Stimulated activated CD4-positive, alpha-beta T cell treated with anti-CD3 and anti-CD28 coated beads, Interleukin-12 subunit alpha, Interleukin-12 subunit beta, amount 100 ng/mL, for 48 hours (primary cell): ENCODE measurements around the gene TUBA4B.

Experiments
- DNase-seq, 3 donors: peaks; one replicate each; pipeline ENCODE4 v3.0.0-alpha.2; 2020; ENCODE audit warnings: low read depth in 2 of 3, low spot score in 1 of 3

TUBA4B gene

DNA sequence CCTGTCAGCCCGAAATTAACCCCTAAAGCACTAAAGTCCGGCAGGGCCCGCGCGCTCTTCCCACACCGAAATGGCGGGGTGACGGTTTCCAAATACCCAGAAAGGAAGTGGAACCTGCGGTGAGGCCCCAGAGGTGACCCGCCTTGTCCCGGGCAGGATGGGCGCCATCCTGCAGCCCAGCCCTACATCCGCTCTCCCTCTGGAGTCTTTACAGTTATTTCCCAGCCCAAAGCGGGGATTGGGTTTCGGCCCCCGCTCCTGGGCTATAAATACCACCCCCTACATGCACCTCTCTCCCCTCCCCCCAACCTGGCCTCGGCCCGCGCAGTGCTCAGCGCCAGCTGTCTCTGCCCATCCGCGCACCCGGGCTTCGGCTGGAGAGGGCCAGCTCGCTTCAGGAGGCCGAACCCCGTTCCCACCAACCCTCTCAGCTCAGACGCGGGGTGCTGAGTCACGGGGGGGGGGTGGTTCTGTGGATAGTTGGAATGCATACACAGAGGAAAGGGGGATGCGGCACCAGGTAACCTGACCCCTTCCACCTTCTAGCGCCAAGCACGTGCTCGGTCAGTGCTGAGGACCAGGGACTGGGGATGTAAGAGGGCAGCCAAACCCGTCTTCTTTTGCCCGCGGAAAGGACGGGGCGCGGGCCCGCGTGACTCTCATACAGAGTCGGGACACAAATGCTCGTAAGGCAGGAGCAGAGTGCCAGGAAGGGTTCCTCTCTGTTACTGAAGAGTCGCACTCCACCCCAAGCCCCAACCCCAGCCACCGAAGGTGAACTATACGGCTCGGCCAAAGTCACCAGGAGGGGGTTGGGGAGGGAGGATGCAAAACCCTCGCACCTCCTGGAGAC lies at the start of gene TUBA4B:
Gene TUBA4B, plus strand, starts transcription at position 344 of the 853 bp plus-strand sequence. Its CDS starts 165 bp downstream, at position 509.
- DNase-seq, result peak in 2 of 3 donors; percentile 32 to 40

- DNase-seq, result no peak
Observed at GRCh38 chr2:219204425-219205164, 48.4 kb upstream of the TUBA4B start.

DNA sequence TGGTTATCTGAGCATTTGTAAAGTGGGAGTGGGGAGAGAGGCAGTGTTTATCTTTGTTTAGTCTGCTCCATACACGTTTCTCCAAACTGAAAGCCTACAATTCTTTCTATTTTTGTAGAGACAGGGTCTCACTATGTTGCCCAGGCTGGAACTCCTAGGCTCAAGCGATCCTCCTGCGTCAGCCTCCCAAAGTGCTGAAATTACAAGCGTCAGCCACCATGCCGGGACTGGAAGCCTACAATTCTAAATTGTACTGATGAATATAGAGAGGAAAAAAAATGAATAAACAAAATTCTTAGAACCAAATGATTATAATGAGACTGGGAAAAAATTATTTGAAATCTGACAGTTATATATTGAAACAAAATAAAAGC lies 47.9 kb upstream of the TUBA4B start:
- DNase-seq, result no peak

GRCh38 chr2:219205981-219206327 lies 47.1 kb upstream of the TUBA4B start:
- DNase-seq, result no peak

DNA sequence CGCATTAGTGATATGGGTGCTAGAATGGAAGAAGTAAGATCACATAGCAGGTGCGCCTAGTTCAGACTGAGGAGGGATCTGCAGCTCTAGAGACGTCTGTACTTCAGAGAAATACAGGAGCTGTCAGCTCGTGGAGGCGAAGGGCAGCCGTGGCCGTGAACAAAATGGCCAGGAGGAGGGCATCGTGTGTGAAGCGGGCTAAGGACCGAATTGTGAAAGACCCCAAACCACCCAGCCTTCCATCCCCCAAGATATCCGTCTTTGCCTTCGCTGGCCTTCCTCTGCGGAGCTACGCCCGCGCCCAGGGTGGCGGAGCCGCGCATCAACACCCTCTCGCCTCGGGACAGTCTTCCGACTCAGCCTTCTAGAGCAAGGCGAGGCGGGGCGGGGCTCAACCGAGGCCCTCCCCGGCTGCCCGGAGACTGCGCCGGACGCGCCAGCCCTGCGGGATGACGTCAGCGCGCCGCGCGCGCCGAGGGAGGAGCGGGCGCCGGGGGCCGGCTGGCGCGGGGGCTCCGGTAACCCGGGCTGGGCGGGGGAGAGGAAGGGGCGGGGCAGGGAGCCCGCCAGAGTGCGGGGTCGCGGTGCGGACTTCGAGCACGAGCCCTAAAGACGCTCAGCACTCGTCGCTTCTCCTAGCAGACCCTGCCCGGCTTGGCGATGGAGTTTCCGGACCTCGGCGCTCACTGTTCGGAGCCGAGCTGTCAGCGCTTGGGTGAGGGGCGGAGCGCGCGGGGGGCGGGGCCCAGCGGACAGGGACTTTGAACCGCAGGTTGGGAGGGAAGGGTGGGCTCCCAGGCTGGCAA lies 46.5 kb upstream of the TUBA4B start, which contains the start of gene ZFAND2B:
Gene ZFAND2B, plus strand, starts transcription at position 455 of the 806 bp plus-strand sequence. Its CDS starts 206 bp downstream, at position 661.
- peak; percentile 84 to 93 (median 88) for DNase-seq

- no peak for DNase-seq
Observed at GRCh38 chr2:219207134-219207883, 45.7 kb upstream of the TUBA4B start.

DNA sequence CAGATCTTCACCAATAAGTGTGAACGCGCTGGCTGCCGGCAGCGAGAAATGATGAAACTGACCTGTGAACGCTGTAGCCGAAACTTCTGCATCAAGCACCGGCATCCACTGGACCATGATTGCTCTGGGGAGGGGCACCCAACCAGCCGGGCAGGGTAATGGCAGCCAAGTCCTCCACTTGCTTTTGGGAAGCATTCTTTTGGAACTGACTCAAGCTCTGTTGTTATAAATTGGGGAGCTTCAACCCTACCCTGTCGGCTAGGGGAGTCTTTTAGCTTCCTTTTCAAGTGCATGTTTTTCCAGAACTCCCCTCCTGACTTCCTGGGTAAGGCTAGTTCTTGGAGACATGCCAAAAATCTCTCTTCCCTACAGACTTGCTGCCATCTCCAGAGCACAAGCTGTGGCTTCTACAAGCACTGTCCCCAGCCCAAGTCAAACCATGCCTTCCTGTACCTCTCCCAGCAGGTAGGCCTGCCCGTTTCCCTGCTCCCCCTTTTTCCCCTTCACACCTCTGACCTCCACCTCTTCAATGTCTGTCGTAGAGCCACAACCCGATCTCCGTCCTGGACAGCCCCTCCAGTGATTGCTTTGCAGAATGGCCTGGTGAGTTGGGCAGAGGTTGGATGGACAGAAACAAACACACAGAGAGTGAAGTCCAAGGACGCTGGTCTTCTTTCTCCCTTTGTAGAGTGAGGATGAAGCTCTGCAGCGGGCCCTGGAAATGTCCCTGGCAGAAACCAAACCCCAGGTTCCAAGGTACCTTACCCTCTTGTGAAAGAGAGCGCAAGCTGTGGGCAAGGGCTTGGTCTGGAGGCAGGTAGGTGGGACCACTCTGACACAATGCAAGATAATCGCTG lies 44.9 kb upstream of the TUBA4B start:
- no peak for DNase-seq

DNA sequence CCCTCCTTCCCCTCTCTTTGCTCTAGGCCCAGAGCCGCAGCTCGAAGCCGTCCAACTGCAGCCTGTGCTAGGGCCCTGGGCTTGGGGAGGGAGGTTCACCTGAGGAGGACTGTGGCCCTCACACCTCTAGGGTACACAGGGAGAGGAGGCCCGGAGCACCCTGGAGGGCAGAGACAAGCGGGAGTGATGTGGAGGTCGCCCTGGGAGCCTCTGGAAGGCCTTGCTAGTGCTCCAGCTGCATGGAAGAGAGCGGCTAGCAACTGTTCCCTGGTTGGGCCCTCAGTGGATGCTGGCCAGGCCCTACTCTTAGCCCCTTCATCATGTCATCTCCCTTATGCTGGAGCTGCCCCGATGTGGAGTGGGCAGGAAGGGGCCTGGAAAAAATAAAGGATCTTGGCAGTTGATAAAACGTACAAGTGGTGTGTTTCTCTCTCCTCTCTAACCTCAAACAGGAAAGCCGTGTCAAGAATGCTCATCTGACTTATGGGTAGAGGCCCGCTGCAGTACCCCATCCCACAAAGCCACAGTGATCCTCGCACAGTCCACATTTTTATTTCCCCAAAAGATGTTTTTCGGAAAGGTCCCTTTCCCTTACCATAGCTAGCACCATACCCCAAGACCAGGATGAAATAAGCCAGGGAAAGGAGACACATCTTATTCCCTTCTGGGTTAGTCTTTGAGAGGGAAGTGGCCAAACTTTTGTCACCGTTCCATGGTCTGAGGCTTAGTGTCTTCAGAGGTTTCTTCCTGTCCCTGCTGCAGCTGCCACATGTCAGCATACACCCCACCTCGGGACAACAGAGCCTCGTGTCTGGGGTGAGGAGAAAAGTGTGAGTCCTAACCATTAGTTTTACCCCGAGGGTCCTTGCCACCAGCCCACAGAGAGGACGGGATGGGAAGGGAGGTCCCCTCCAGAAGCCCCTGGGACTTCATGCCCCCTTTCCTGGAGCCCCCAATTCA lies 43.5 kb upstream of the TUBA4B start:
- DNase-seq, result no peak

GRCh38 chr2:219210196-219210885 lies 42.7 kb upstream of the TUBA4B start:
- DNase-seq, result no peak

- no peak for DNase-seq
Observed at GRCh38 chr2:219210886-219211362, 42.1 kb upstream of the TUBA4B start.

DNA sequence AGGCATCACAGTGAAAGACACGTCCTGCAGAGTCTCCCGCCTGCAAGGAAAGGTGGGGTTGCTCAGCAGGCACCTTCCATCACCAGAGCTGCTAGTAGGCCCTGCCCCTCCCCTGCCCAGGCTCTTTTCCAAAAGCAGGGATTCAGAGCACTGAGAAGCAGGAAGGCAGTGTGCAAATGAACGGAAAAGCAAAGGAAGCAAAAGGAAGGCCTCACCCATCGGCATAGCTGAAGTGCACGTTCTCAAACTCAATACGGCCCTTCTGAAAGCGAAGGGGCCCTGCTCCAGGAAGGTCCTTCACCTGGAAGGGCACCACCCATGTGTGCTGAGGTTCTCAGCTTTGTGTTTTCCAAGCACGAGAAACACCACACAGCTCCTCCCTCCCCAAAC lies 40.0 kb upstream of the TUBA4B start:
- no peak for DNase-seq

GRCh38 chr2:219213486-219214071 lies 39.5 kb upstream of the TUBA4B start:
- DNase-seq, result no peak

GRCh38 chr2:219214141-219214540 lies 38.9 kb upstream of the TUBA4B start:
- no peak for DNase-seq

- no peak for DNase-seq
Observed at GRCh38 chr2:219214786-219215185, 38.3 kb upstream of the TUBA4B start.

DNA sequence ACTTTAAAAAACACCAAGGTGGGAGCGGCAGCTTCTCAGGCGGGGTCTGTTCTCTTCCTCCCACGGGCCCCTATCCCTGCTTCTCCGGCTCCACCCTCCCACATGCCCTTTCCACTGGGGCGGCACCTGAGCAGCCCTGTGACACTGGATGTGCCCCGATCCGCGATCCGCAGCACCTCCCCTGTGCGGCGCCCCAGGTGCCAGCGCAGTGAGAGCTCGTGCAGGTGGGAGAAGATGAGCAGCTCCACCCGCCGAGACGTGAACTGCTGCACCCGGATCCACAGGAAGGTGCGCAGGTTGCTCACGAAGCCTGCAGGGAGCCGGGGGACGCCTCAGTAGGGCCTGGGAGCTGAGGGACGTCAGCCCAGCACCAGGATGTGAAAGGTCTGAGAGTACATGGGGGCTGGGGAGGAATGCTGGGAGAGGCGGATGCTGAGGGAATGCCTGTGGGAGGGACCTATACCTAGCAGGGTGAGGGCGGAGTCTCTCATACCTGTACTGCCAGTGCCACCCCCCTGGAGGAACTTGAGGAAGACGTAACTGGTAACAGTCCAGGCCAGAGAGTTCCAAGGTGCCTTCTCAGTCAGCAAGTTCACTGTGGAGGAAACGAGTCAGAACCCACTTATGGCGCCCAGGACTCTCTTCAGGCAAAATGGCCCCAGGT lies 37.0 kb upstream of the TUBA4B start:
- no peak for DNase-seq

- DNase-seq, result no peak
Observed at GRCh38 chr2:219216535-219216915, 36.5 kb upstream of the TUBA4B start.

DNA sequence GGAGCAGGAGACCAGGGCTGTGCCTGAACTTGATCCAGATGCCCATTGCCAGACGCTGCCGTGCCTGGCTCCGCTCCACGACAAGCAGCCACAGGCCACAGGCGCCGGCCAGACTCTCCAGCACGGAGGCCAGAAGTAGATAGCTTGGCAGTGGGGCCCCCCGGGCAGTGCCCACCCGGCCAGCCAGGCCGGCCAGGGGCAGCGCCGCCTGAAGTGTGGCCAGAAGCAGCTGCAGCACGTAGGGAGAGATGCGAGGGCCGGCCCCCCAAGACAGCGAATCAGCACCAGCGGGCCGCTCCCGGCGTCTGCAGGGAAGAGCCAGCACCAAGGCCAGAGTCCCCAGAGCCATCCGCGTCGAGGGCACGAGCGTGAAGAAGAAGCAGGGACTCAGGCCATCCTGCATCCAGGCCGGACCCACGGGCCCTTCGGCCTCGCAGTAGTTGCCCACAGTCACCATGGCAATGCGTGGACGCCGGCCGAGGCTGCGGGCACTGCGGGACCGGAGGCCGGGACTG lies 34.8 kb upstream of the TUBA4B start:
- peak in 1 of 3 donors; percentile 24 for DNase-seq
